HepG2 (cell line): Measurements from ENCODE around the gene SCAPER. TPM values are rescaled to one million over a fixed set of nuclear protein-coding genes. Genes with fewer than 3 reads are reported as not detected.

Source experiments
- ATAC-seq: fragments of 200-7000 bp; cut with Tn5 transposase; 3 replicates; pipeline ENCODE4 v1.9.1; 2020; ENCODE audit warnings: mild to moderate bottlenecking, moderate library complexity
- BruUV-seq: library from RNA; stranded (reverse); fragments of 400-500 nt; replicated peaks from 2 replicates; lab custom pipeline; 2021; lab: Mats Ljungman, UMichigan
- CTCF ChIA-PET: fragments of 300-600 bp; formaldehyde crosslinking; extraction: SDS; loops from one replicate; lab custom pipeline; 2021; ENCODE audit warnings: low total read pairs, inconsistent platforms, low intra/inter-chr PET ratio; lab: Yijun Ruan, JAX
- POLR2A ChIA-PET: fragments of 350-600 bp; sonication (Branson Sonifier 250); formaldehyde crosslinking; loops from one replicate; lab custom pipeline; 2020; ENCODE audit warnings: antibody characterized with exemption, inconsistent platforms; lab: Yijun Ruan, JAX
- DNase-seq: peaks from one replicate; pipeline ENCODE4 v3.0.0-alpha.2; 2015; ENCODE audit warnings: low spot score
- FAIRE-seq: peaks from 3 replicates; lab custom pipeline; 2011; peaks lifted over from hg19 to GRCh38; lab: Jason Lieb, UNC
- H2AFZ ChIP-seq: one replicate; pipeline ENCODE4 v1.6.1; 2011; ENCODE audit warnings: low read length, inconsistent platforms
- H3K27ac ChIP-seq: fragments of 300-600 bp; 3 replicates; pipeline ENCODE4 v1.8.0; 2011; ENCODE audit warnings: mixed run types, mild to moderate bottlenecking, mixed read lengths, low read length, inconsistent platforms; ENCODE audit not compliant: insufficient read depth; ENCODE audit errors: extremely low read length
- H3K27me3 ChIP-seq, 2 experiments: fragments of 200-600 bp in 1 of 2; 2 replicates in 1 of 2; 3 replicates in 1 of 2; pipeline versions ENCODE4 v1.6.0 to v1.8.0; 2011; ENCODE audit warnings: low read length in 2 of 2, mild to moderate bottlenecking in 2 of 2, moderate library complexity in 2 of 2, inconsistent platforms in 1 of 2; ENCODE audit not compliant: insufficient read depth in 2 of 2, control insufficient read depth in 1 of 2
- H3K36me3 ChIP-seq, 2 experiments: fragments of 200-600 bp in 1 of 2; replicated peaks in 1 of 2; 2 replicates in 1 of 2; 3 replicates in 1 of 2; pipeline versions ENCODE4 v1.5.1 to v1.8.0; 2011; ENCODE audit warnings: low read length in 2 of 2, inconsistent platforms in 1 of 2; ENCODE audit not compliant: insufficient read depth in 2 of 2, control insufficient read depth in 1 of 2
- H3K4me1 ChIP-seq: 2 replicates; pipeline ENCODE4 v1.5.1; 2012; ENCODE audit warnings: low read length, inconsistent platforms; ENCODE audit not compliant: insufficient read depth
- H3K4me2 ChIP-seq: 2 replicates; pipeline ENCODE4 v1.6.0; 2011; ENCODE audit warnings: low read depth, low read length, inconsistent platforms
- H3K4me3 ChIP-seq, 3 experiments: fragments of 200-600 bp in 1 of 3; sonication (generic), shearing (Covaris generic) in 1 of 3; replicated peaks in 1 of 3; 2 replicates each; pipeline ENCODE4 v1.5.1; 2011 to 2016; ENCODE audit warnings: low read length in 3 of 3, inconsistent platforms in 2 of 3, low read depth in 2 of 3, mild to moderate bottlenecking in 2 of 3, control low read depth in 1 of 3, mixed read lengths in 1 of 3; ENCODE audit not compliant: insufficient read depth in 1 of 3
- H3K79me2 ChIP-seq: one replicate; pipeline ENCODE4 v1.6.1; 2011; ENCODE audit warnings: low read length, inconsistent platforms; ENCODE audit not compliant: insufficient read depth
- H3K9ac ChIP-seq: 2 replicates; pipeline ENCODE4 v1.6.0; 2011; ENCODE audit warnings: mild to moderate bottlenecking, low read depth, low read length, inconsistent platforms; ENCODE audit not compliant: insufficient read depth
- H3K9me3 ChIP-seq: 2 replicates; pipeline ENCODE4 v1.5.1; 2012; ENCODE audit warnings: mild to moderate bottlenecking, low read length
- H4K20me1 ChIP-seq: 2 replicates; pipeline ENCODE4 v1.6.0; 2011; ENCODE audit warnings: inconsistent platforms, mild to moderate bottlenecking, low read length, moderate library complexity; ENCODE audit not compliant: insufficient read depth
- CAMTA2 ChIP-seq: sonication (generic); formaldehyde crosslinking; IDR thresholded peaks from 2 replicates; pipeline ENCODE4 v1.4.0; 2020; ENCODE audit warnings: mild to moderate bottlenecking, missing genetic modification reagents, borderline replicate concordance
- HDAC1 ChIP-seq: sonication (generic); formaldehyde crosslinking; IDR thresholded peaks from 2 replicates; pipeline ENCODE4 v1.5.1; 2020; ENCODE audit warnings: mild to moderate bottlenecking, missing genetic modification reagents
- HDAC6 ChIP-seq: fragments of 200-600 bp; sonication (generic); IDR thresholded peaks from 2 replicates; pipeline ENCODE4 v1.7.0; 2017; ENCODE audit warnings: mild to moderate bottlenecking, antibody characterized with exemption, low read length, low read depth
- HNRNPUL1 ChIP-seq: fragments of 200-400 bp; formaldehyde crosslinking; IDR thresholded peaks from 2 replicates; pipeline ENCODE4 v1.6.1; 2017; ENCODE audit warnings: low read depth, mild to moderate bottlenecking, low read length, moderate library complexity
- HOXA3 ChIP-seq: sonication (generic); formaldehyde crosslinking; IDR thresholded peaks from 2 replicates; pipeline ENCODE4 v1.5.0; 2020; ENCODE audit warnings: missing genetic modification reagents
- IRX3 ChIP-seq: sonication (generic); formaldehyde crosslinking; IDR thresholded peaks from 2 replicates; pipeline ENCODE4 v1.8.1; 2023; ENCODE audit warnings: mild to moderate bottlenecking, low read depth, missing genetic modification reagents, borderline replicate concordance
- KLF11 ChIP-seq: IDR thresholded peaks from 2 replicates; pipeline ENCODE4 v1.6.1; 2016; ENCODE audit warnings: missing compliant biosample characterization
- KLF15 ChIP-seq: sonication (generic); formaldehyde crosslinking; IDR thresholded peaks from 2 replicates; pipeline ENCODE4 v1.8.1; 2023; ENCODE audit warnings: borderline replicate concordance, mild to moderate bottlenecking, inconsistent platforms, missing genetic modification reagents, mixed read lengths
- SATB2 ChIP-seq: sonication (generic); formaldehyde crosslinking; IDR thresholded peaks from 2 replicates; pipeline ENCODE4 v1.5.0; 2020; ENCODE audit warnings: missing genetic modification reagents
- SETDB1 ChIP-seq: sonication (generic); formaldehyde crosslinking; IDR thresholded peaks from 2 replicates; pipeline ENCODE4 v1.5.1; 2020; ENCODE audit warnings: missing genetic modification reagents, mild to moderate bottlenecking, borderline replicate concordance
- ZC3H13 ChIP-seq: sonication (generic); formaldehyde crosslinking; IDR thresholded peaks from 2 replicates; pipeline ENCODE4 v1.8.1; 2023; ENCODE audit warnings: mild to moderate bottlenecking, missing genetic modification reagents, moderate library complexity
- WGBS: methylation state at CpG from one replicate; pipeline ENCODE4 v1.1.6; 2017; ENCODE audit warnings: low lambda C conversion rate; 5-methylcytosine and 5-hydroxymethylcytosine counted together
- in situ Hi-C: cut with HindIII; loops from 2 replicates; pipeline ENCODE4 v1.10.0; 2017; ENCODE audit warnings: low pct_unique_long_range_greater_than_20kb; ENCODE audit not compliant: extremely low pct_ligation_motif_present
- intact Hi-C: fragments of 100-400 bp; cut with micrococcal nuclease; formaldehyde crosslinking; loops from one replicate; pipeline ENCODE4 v1.10.0; 2022; ENCODE audit not compliant: unreplicated experiment
- polyA plus RNA-seq, 8 experiments: library from polyadenylated mRNA; depleted of rRNA in 3 of 8; stranded (reverse) in 7 of 8; unstranded in 1 of 8; fragments of >200 nt; fragmentation: Illumina TruSeq in 4 of 8; extraction: Trizol in 4 of 8; gene quantifications; 2 replicates each; pipeline versions ENCODE4 v1.2.1 to v1.2.3, GENCODE V29; 2011 to 2016; ENCODE audit warnings: low read depth in 4 of 8, missing spikeins in 1 of 8, mixed read lengths in 1 of 8; ENCODE audit not compliant: insufficient read depth in 1 of 8
- total RNA-seq, 5 experiments: library from RNA; depleted of rRNA; stranded (reverse); fragments of >200 nt; fragmentation: Illumina TruSeq; extraction: Trizol; gene quantifications; 2 replicates each; pipeline ENCODE4 v1.2.3, GENCODE V29; 2016; ENCODE audit warnings: low read depth in 1 of 5
- TF ChIP-seq, protein P1 (sequence below): IDR thresholded peaks from 2 replicates; pipeline ENCODE4 v1.6.1; 2018; ENCODE audit warnings: missing genetic modification reagents
- TF ChIP-seq, protein P2 (sequence below): sonication (generic); formaldehyde crosslinking; IDR thresholded peaks from 2 replicates; pipeline ENCODE4 v1.4.0; 2020; ENCODE audit warnings: missing genetic modification reagents
- TF ChIP-seq, protein P3 (sequence below): sonication (generic); formaldehyde crosslinking; conservative IDR thresholded peaks from 2 replicates; pipeline ENCODE4 v1.4.0; 2020; ENCODE audit warnings: missing genetic modification reagents
- TF ChIP-seq, protein P4 (sequence below): sonication (generic); formaldehyde crosslinking; IDR thresholded peaks from 2 replicates; pipeline ENCODE4 v1.4.0; 2020; ENCODE audit warnings: mild to moderate bottlenecking, low read depth, missing genetic modification reagents

The SCAPER gene
- total and polyA plus RNA-seq, 2 of the 13 experiments (the other 11 are each of a cell fraction or from before 2014, with no cell fraction given) = 4.3 to 10.5 TPM

DNA sequence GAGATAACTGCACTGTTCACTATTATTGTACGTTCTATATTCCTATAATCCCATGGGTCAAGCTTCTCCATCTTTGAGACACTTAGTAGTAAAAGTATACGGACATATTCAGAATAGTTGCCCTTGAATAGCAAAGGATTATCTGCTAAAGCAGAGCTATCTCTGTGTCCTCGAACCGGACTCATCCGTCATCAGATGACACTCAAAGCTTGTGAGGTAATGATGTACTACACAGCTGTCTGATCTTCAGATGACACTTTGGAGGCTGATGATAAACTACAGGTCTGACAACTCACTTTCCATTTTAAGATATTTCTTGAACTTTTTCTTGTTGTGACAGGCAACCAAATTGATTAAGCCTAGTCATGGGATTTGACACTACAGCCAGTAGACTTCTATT is 240.2 kb downstream of the SCAPER start:
- no peaks in the 10 kb centered on the region for H3K36me3 ChIP-seq
- H3K79me2 ChIP-seq = no peaks in the 10 kb centered on the region
- DNase-seq (no peak), ATAC-seq (no peak), FAIRE-seq (no peak)
- no peaks in the 10 kb centered on the region for H3K4me1 ChIP-seq
- no peak overlapping the region for H3K9ac ChIP-seq
- TF ChIP-seq KLF11 (CRISPR knock-in tag) = no peak
- TF ChIP-seq, protein P1, sequence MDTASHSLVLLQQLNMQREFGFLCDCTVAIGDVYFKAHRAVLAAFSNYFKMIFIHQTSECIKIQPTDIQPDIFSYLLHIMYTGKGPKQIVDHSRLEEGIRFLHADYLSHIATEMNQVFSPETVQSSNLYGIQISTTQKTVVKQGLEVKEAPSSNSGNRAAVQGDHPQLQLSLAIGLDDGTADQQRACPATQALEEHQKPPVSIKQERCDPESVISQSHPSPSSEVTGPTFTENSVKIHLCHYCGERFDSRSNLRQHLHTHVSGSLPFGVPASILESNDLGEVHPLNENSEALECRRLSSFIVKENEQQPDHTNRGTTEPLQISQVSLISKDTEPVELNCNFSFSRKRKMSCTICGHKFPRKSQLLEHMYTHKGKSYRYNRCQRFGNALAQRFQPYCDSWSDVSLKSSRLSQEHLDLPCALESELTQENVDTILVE = no peak
- no peak for TF ChIP-seq HDAC1 (CRISPR knock-in tag)
- TF ChIP-seq HOXA3 (CRISPR knock-in tag) = no peak
- no peak for TF ChIP-seq KLF15 (CRISPR knock-in tag)
- TF ChIP-seq SATB2 = no peak
- no peak for TF ChIP-seq IRX3 (CRISPR knock-in tag)
- TF ChIP-seq, protein P2, sequence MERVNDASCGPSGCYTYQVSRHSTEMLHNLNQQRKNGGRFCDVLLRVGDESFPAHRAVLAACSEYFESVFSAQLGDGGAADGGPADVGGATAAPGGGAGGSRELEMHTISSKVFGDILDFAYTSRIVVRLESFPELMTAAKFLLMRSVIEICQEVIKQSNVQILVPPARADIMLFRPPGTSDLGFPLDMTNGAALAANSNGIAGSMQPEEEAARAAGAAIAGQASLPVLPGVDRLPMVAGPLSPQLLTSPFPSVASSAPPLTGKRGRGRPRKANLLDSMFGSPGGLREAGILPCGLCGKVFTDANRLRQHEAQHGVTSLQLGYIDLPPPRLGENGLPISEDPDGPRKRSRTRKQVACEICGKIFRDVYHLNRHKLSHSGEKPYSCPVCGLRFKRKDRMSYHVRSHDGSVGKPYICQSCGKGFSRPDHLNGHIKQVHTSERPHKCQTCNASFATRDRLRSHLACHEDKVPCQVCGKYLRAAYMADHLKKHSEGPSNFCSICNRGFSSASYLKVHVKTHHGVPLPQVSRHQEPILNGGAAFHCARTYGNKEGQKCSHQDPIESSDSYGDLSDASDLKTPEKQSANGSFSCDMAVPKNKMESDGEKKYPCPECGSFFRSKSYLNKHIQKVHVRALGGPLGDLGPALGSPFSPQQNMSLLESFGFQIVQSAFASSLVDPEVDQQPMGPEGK (CRISPR knock-in tag) = no peak
- TF ChIP-seq, protein P3, sequence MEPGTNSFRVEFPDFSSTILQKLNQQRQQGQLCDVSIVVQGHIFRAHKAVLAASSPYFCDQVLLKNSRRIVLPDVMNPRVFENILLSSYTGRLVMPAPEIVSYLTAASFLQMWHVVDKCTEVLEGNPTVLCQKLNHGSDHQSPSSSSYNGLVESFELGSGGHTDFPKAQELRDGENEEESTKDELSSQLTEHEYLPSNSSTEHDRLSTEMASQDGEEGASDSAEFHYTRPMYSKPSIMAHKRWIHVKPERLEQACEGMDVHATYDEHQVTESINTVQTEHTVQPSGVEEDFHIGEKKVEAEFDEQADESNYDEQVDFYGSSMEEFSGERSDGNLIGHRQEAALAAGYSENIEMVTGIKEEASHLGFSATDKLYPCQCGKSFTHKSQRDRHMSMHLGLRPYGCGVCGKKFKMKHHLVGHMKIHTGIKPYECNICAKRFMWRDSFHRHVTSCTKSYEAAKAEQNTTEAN (CRISPR knock-in tag) = no peak
- TF ChIP-seq HNRNPUL1 = no peak
- no peak for TF ChIP-seq SETDB1 (CRISPR knock-in tag)
- TF ChIP-seq HDAC6 = no peak
- TF ChIP-seq CAMTA2 (CRISPR knock-in tag) = no peak
- no peak for TF ChIP-seq ZC3H13 (CRISPR knock-in tag)
- TF ChIP-seq, protein P4, sequence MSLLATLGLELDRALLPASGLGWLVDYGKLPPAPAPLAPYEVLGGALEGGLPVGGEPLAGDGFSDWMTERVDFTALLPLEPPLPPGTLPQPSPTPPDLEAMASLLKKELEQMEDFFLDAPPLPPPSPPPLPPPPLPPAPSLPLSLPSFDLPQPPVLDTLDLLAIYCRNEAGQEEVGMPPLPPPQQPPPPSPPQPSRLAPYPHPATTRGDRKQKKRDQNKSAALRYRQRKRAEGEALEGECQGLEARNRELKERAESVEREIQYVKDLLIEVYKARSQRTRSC (CRISPR knock-in tag) = no peak
- ChIA-PET CTCF (no interaction called here), POLR2A (no interaction called here)
- intact Hi-C loops (no loop called here), in situ Hi-C loops (no loop called here)
- WGBS = 99% methylated on average over 4 of the region's 5 CpGs
- no peak overlapping the region for H3K4me3 ChIP-seq
- no peaks in the 10 kb centered on the region for H3K9me3 ChIP-seq
- no peak overlapping the region for H3K4me2 ChIP-seq
- H4K20me1 ChIP-seq = no peaks in the 10 kb centered on the region
- H3K27me3 ChIP-seq = no peaks in the 10 kb centered on the region
- H2AFZ ChIP-seq = no peak overlapping the region
- no TSS peak for BruUV-seq
- H3K27ac ChIP-seq = no peak overlapping the region
